Fibroblast of skin of back (primary cell): ENCODE data around the gene THY1.

ENCODE experiments used
- DNase-seq: peaks from one replicate; pipeline ENCODE4 v3.0.0-alpha.2; 2013

The THY1 gene

GRCh38 chr11:119381181-119381988, 41.6 kb downstream of the THY1 start, which contains the start of gene USP2:
Gene USP2, minus strand, starts transcription at chr11:119381690. Its CDS starts 8,210 bp downstream, at chr11:119373480.
- DNase-seq: peak; percentile 94

GRCh38 chr11:119380827-119381180, 42.2 kb downstream of the THY1 start:
- DNase-seq: no peak

- DNase-seq: no peak
Measured at GRCh38 chr11:119380160-119380826, 42.7 kb downstream of the THY1 start.

GRCh38 chr11:119378851-119379465, 44.0 kb downstream of the THY1 start:
- no peak for DNase-seq

- no peak for DNase-seq
Measured at GRCh38 chr11:119377961-119378667, 44.9 kb downstream of the THY1 start.

GRCh38 chr11:119377112-119377901, 45.7 kb downstream of the THY1 start:
- no peak for DNase-seq

GRCh38 chr11:119376197-119376847, 46.6 kb downstream of the THY1 start:
- no peak for DNase-seq

- DNase-seq: peak; percentile 40
Measured at GRCh38 chr11:119375337-119376196, 47.4 kb downstream of the THY1 start.

GRCh38 chr11:119374632-119375336, 48.2 kb downstream of the THY1 start:
- no peak for DNase-seq

- peak; percentile 70 for DNase-seq
Measured at GRCh38 chr11:119373921-119374631, 48.9 kb downstream of the THY1 start.

- DNase-seq: no peak
Measured at GRCh38 chr11:119373059-119373920, 49.7 kb downstream of the THY1 start.

GRCh38 chr11:119372260-119373058, 50.5 kb downstream of the THY1 start:
- no peak for DNase-seq

GRCh38 chr11:119371778-119372182, 51.2 kb downstream of the THY1 start:
- DNase-seq: no peak

GRCh38 chr11:119371067-119371601, 51.8 kb downstream of the THY1 start:
- DNase-seq: no peak

GRCh38 chr11:119370486-119371046, 52.4 kb downstream of the THY1 start:
- DNase-seq: no peak

GRCh38 chr11:119369132-119369925, 53.6 kb downstream of the THY1 start:
- no peak for DNase-seq
